Common myeloid progenitor, CD34-positive (primary cell): ENCODE results near the gene CCNDBP1.

ENCODE experiments used
- CTCF ChIA-PET: fragments of 350-600 bp; sonication (Branson Sonifier 250); formaldehyde crosslinking; loops from one replicate; lab custom pipeline; 2021; ENCODE audit warnings: antibody characterized with exemption; lab: Charles Lee
- POLR2A ChIA-PET: fragments of 350-600 bp; sonication (Branson Sonifier 250); formaldehyde crosslinking; loops from one replicate; lab custom pipeline; 2021; ENCODE audit warnings: antibody characterized with exemption; lab: Charles Lee
- DNase-seq, 3 donors: peaks; one replicate each; pipeline versions ENCODE4 v3.0.0 to v3.0.0-alpha.2; 2013
- H3K27ac ChIP-seq, 2 experiments: 1 replicate in 1 of 2; 2 replicates in 1 of 2; pipeline ENCODE4 v1.7.0; 2013; ENCODE audit warnings: inconsistent platforms in 2 of 2, low read length in 2 of 2, mild to moderate bottlenecking in 2 of 2, low read depth in 1 of 2, moderate library complexity in 1 of 2; ENCODE audit not compliant: severe bottlenecking in 2 of 2, insufficient read depth in 1 of 2, poor library complexity in 1 of 2
- H3K27me3 ChIP-seq, 5 experiments: replicated peaks in 2 of 5; 1 replicate in 3 of 5; 2 replicates in 2 of 5; pipeline versions ENCODE4 v1.6.1 to v1.7.0; 2013; ENCODE audit warnings: low read length in 4 of 5, mild to moderate bottlenecking in 2 of 5, moderate library complexity in 2 of 5, inconsistent platforms in 1 of 5; ENCODE audit not compliant: insufficient read depth in 5 of 5, control insufficient read depth in 4 of 5
- H3K36me3 ChIP-seq, 4 experiments: 1 replicate in 2 of 4; 2 replicates in 2 of 4; pipeline versions ENCODE4 v1.6.1 to v1.7.0; 2013; ENCODE audit warnings: low read length in 3 of 4, control low read depth in 1 of 4, mild to moderate bottlenecking in 1 of 4; ENCODE audit not compliant: control insufficient read depth in 4 of 4, insufficient read depth in 4 of 4
- H3K4me1 ChIP-seq, 4 experiments: 1 replicate in 3 of 4; 2 replicates in 1 of 4; pipeline versions ENCODE4 v1.6.1 to v1.7.1; 2013; ENCODE audit warnings: low read length in 3 of 4, mild to moderate bottlenecking in 3 of 4, control low read depth in 1 of 4, inconsistent platforms in 1 of 4, moderate library complexity in 1 of 4; ENCODE audit not compliant: control insufficient read depth in 4 of 4, insufficient read depth in 4 of 4; ENCODE audit errors: control extremely low read depth in 1 of 4
- H3K4me3 ChIP-seq, 7 experiments: 1 replicate in 4 of 7; 2 replicates in 3 of 7; pipeline versions ENCODE4 v1.5.1 to v1.7.0; 2013; ENCODE audit warnings: mild to moderate bottlenecking in 7 of 7, low read length in 6 of 7, moderate library complexity in 6 of 7, inconsistent platforms in 2 of 7, low read depth in 2 of 7, control low read depth in 1 of 7; ENCODE audit not compliant: insufficient read depth in 4 of 7, control insufficient read depth in 1 of 7; ENCODE audit errors: extremely low read depth in 1 of 7
- H3K9me3 ChIP-seq, 5 experiments: 1 replicate in 4 of 5; 2 replicates in 1 of 5; pipeline versions ENCODE4 v1.6.1 to v1.7.1; 2013; ENCODE audit warnings: low read length in 4 of 5, mild to moderate bottlenecking in 2 of 5, inconsistent platforms in 1 of 5, low read depth in 1 of 5, moderate library complexity in 1 of 5; ENCODE audit not compliant: control insufficient read depth in 4 of 5, insufficient read depth in 2 of 5; ENCODE audit errors: control extremely low read depth in 1 of 5
- WGBS: methylation state at CpG from one replicate; pipeline ENCODE4 v1.1.5; 2013; ENCODE audit not compliant: insufficient coverage; 5-methylcytosine and 5-hydroxymethylcytosine counted together

CCNDBP1 gene

GRCh38 chr15:43213466-43213865 lies 28.3 kb downstream of the CCNDBP1 start:
- POLR2A ChIA-PET = interaction anchor here (0.6 kb wide), 1 partner anchor 345 kb away, joined by 5 read pairs; no protein-coding TSS in a partner anchor
- Histone ChIP-seq H3K27me3 (peaks cover 0 to 14% (median 6%) of the 10 kb centered on the region in 5 experiments), H3K4me1 (no peaks in the 10 kb centered on the region), H3K4me3 (no peak overlapping the region), H3K27ac (no peak overlapping the region), H3K36me3 (no peaks in the 10 kb centered on the region), H3K9me3 (no peaks in the 10 kb centered on the region)
- CTCF ChIA-PET = interaction anchor here (0.8 to 4.5 kb wide), 6 partner anchors 9 to 72 kb away, joined by 3 to 23 read pairs (median 6); no protein-coding TSS in a partner anchor
- 97% methylated on average over 5 of the region's 5 CpGs for WGBS
- DNase-seq = no peak

DNA sequence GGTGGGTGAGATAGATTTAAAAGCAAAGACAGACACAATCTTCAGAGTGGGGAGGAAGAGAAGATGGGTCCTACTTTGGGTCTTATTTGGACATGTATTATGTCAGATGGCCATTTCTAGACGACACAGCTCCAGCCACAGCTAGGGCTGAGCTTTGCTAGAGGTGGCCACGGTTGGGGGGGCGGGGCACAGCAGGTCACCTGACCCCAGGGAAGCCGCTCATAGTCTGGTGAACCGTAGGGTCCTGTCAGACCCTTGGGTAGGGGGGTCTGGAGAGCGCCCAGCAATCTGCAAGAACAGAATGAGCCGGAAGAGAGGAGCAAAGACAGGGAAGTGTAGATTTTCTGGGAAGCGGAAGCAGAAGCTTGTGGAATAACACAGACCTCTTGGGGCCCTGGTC lies 29.0 kb downstream of the CCNDBP1 start:
- CTCF ChIA-PET = interaction anchor here (1.6 to 4.5 kb wide), 4 partner anchors 10 to 71 kb away, joined by 5 to 23 read pairs (median 12); no protein-coding TSS in a partner anchor
- WGBS = 85% methylated on average over 7 of the region's 8 CpGs

DNA sequence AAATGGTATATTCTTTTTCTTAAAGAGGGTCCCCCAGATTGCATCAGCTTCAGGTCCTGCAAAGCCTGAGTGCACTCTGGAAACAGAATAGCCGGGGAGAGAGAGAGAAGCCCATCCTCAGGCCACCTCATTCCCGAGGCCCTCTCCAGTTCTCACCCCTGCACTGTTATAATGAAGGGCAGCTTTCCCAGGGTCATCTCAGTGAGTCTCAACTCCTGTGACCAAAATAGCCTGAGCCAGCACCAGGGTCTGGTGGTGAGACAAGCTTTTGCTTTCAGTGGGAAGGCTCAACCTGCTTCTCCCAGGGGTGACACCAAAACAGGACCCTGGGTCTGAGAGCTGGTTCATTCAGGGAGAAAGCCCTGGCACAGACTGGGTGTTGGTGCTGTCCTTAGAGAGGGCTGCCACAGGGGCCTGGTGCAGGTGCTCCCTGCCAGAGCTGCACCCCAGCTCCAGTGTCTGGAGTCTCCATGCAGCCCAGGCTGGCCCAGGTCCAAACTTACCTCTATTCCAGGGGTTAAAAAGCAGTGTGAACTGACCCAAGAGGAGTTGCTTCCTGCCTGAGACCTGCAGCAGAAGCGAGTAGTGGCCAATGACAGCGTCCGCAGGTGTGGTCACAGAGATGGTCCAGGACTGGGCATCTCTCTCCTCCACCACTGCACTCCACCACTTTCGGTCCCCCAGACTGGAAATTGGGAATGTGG lies 29.5 kb downstream of the CCNDBP1 start:
- H3K9me3 ChIP-seq = no peaks in the 10 kb centered on the region
- WGBS = 100% methylated on average over 5 of the region's 6 CpGs
- H3K4me1 ChIP-seq = no peaks in the 10 kb centered on the region
- DNase-seq = no peak
- H3K36me3 ChIP-seq = no peaks in the 10 kb centered on the region
- peaks cover 0 to 6% (median 0%) of the 10 kb centered on the region in 5 experiments for H3K27me3 ChIP-seq
- ChIA-PET POLR2A (interaction anchor here (0.6 kb wide), 1 partner anchor 1428 kb away, joined by 3 read pairs; no protein-coding TSS in a partner anchor), CTCF (interaction anchor here (1.6 to 4.5 kb wide), 2 partner anchors 11 to 71 kb away, joined by 5 to 23 read pairs; no protein-coding TSS in a partner anchor)
- H3K4me3 ChIP-seq = no peak overlapping the region
- no peak overlapping the region for H3K27ac ChIP-seq

More for the DNA sequence above, 29.0 kb downstream of the CCNDBP1 start:
- no peak for DNase-seq
- Histone ChIP-seq H3K27ac (no peak overlapping the region), H3K36me3 (no peaks in the 10 kb centered on the region), H3K27me3 (peaks cover 0 to 8% (median 3%) of the 10 kb centered on the region in 5 experiments), H3K4me3 (no peak overlapping the region), H3K4me1 (no peaks in the 10 kb centered on the region), H3K9me3 (no peaks in the 10 kb centered on the region)
- POLR2A ChIA-PET = interaction anchor here (0.6 kb wide), 2 partner anchors 345 to 1427 kb away, joined by 3 to 5 read pairs; no protein-coding TSS in a partner anchor

- H3K4me3 ChIP-seq = no peak overlapping the region
- peaks cover 0 to 5% (median 2%) of the 10 kb centered on the region in 4 experiments for H3K4me1 ChIP-seq
- no peaks in the 10 kb centered on the region for H3K27me3 ChIP-seq
- DNase-seq = peak in 1 of 3 donors; percentile 21
- H3K9me3 ChIP-seq = no peaks in the 10 kb centered on the region
- 100% methylated on average over 5 of the region's 7 CpGs for WGBS
- ChIA-PET CTCF (interaction anchor here (1.1 to 2.3 kb wide), 6 partner anchors 9 to 70 kb away, joined by 4 to 18 read pairs (median 6); no protein-coding TSS in a partner anchor), POLR2A (no interaction called here)
- H3K36me3 ChIP-seq = no peaks in the 10 kb centered on the region
- H3K27ac ChIP-seq = no peak overlapping the region
Measured at GRCh38 chr15:43215961-43216360, 30.8 kb downstream of the CCNDBP1 start.

DNA sequence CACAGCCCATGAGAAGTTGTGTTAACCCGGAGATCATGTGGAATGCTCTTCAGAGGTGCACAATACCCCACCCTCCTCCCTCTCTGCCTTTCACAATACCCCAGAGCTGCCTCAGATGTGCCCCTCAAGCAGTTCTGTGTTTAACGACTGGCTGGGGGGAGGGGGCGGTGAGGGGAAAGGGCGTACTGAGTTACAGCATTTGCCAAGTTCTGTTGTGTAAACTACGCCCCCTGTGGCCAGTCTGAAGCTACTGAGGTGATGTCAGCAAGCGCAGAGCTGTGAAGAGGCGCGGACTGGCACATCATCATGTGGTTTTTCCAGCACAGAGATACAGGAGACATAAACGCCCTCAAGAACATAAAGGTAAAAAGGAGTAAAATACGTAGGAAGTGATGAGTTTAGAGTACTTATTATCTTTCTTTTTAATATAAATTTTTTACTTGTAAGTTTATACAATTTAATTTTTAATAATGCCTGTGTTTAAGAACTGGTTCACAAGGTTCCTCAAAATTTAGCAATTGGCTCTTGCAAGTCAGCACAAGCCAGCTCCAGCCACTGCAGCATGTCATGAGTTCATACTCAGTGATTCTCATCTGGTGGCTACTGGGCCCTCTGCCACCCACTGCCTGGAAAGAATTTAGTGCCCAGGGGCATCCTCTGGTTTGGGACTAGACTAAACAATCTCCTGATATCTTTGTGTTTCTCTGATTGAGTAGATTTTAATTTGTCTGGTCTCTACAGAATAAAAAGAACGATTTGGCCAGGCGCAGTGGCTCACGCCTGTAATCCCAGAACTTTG lies 33.9 kb downstream of the CCNDBP1 start:
- peak; percentile 33 to 75 (median 68) for DNase-seq
- POLR2A ChIA-PET = interaction anchor here (1.6 kb wide), 1 partner anchor 11 kb away, joined by 4 read pairs; no protein-coding TSS in a partner anchor
- Histone ChIP-seq H3K36me3 (no peaks in the 10 kb centered on the region), H3K9me3 (no peaks in the 10 kb centered on the region), H3K4me3 (no peak overlapping the region), H3K27ac (no peak overlapping the region), H3K27me3 (no peaks in the 10 kb centered on the region), H3K4me1 (peaks cover 0 to 10% (median 2%) of the 10 kb centered on the region in 4 experiments)
- 52% methylated on average over 6 of the region's 13 CpGs for WGBS
- CTCF ChIA-PET = interaction anchor here (0.7 to 2.0 kb wide), 8 partner anchors 8 to 57 kb away, joined by 3 to 6 read pairs (median 4); no protein-coding TSS in a partner anchor

- no peak overlapping the region for H3K27ac ChIP-seq
- H3K36me3 ChIP-seq = no peaks in the 10 kb centered on the region
- no peaks in the 10 kb centered on the region for H3K9me3 ChIP-seq
- ChIA-PET POLR2A (interaction anchor here (0.6 to 1.6 kb wide), 2 partner anchors 12 to 48 kb away, joined by 4 to 6 read pairs; no protein-coding TSS in a partner anchor), CTCF (interaction anchor here (0.7 to 2.0 kb wide), 9 partner anchors 8 to 66 kb away, joined by 3 to 8 read pairs (median 3); no protein-coding TSS in a partner anchor)
- 91% methylated on average over 10 of the region's 16 CpGs for WGBS
- H3K27me3 ChIP-seq = no peaks in the 10 kb centered on the region
- peaks cover 0 to 11% (median 2%) of the 10 kb centered on the region in 4 experiments for H3K4me1 ChIP-seq
- DNase-seq = no peak
- no peak overlapping the region for H3K4me3 ChIP-seq
Measured at GRCh38 chr15:43219929-43220928, 35.0 kb downstream of the CCNDBP1 start.
